HG03571 (cell line): ENCODE data around the gene MVD.

Experiments used
- ATAC-seq: cut with Tn5 transposase; IDR thresholded peaks from one replicate; pipeline ENCODE4 v1.9.1; 2021; ENCODE audit not compliant: unreplicated experiment

MVD gene

GRCh38 chr16:88645941-88646340, 16.9 kb downstream of the MVD start:
- ATAC-seq: no peak

- ATAC-seq: no peak
Measured at GRCh38 chr16:88645455-88645854, 17.4 kb downstream of the MVD start.

DNA sequence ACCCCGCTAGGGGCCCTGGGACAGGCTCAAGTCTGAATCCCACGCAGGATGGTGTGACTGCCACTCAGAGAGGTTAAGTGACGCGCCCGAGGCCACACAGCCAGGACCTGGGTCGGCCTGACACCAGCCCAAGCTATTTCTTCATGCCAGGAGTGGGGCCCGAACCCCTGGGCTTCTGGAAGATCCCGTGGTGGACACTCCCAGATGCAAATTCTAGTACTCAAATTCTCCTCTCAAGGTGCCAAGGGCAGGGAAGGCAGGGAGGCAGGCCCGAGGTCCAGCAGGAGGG, 19.3 kb downstream of the MVD start:
- ATAC-seq: no peak

- no peak for ATAC-seq
Measured at GRCh38 chr16:88642881-88643643, 19.8 kb downstream of the MVD start.

DNA sequence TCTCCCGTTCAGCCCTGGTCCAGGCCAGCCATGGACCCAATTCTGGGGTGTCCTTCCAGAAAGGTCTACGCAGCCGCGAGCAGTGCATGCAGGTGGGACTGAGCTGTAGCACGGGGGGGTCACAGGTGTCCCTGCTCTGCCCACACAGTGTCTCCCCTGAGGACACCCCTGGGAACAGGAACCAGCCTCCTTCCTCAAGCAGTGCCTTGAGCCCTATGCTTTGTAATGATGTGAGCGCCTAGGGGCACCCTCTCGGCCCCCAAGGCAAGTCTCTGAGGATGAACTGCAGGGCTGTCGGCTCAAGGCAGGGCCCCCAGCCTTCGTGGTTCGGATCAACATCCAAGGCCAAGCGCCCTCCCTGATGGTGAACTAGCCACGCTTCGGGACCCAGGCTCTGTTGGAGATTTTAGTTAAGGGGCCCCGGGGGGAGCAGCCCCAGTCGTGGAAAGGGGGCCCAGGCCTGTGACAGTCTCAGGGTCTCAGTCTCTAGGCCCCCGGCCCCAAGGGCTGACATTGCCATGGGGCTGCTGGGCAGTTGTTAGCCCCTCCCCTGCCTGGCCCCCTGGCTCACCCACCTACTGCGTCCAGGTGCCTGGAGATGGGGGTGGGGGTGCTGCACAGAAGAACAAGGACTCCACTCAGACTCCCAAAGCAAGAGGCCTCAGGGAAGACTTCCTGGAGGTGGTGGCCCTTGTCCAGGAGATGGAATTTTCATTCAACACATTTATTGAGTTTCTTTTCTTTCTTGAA, 22.2 kb downstream of the MVD start:
- ATAC-seq: no peak

- no peak for ATAC-seq
Measured at GRCh38 chr16:88640039-88640495, 22.8 kb downstream of the MVD start.

GRCh38 chr16:88639231-88640038, 23.5 kb downstream of the MVD start:
- no peak for ATAC-seq

DNA sequence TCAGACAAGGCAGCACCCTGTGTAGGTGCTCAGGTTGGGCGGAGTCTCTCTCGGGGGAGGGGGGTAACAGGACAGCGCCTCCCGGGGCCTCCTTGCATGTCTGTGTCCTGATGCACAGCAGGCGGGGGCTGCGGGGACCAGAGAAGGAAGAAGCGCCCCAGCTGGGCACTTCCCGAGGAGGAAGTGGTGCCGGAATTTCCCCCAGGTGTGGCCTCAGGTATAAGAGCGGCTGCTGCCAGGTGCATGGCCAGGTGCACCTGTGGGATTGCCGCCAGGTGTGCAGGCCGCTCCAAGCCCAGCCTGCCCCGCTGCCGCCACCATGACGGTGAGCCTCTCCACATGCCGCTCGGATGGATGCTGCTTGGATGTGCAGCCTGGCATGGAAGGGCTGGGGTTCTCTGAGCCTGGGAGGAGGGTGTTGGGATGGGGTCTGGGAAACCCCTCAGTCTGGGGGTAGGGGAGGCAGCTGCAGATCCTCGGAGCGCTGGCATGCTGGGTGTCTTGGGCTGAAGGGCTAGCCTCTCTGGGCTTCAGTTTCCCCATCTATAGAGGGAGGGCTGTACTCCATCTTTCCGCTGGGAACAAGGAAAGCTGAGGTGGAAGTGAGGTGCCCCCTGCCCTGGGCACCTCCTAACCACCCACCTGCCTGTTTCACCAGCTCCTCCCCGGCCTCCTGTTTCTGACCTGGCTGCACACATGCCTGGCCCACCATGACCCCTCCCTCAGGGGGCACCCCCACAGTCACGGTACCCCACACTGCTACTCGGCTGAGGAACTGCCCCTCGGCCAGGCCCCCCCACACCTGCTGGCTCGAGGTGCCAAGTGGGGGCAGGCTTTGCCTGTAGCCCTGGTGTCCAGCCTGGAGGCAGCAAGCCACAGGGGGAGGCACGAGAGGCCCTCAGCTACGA, 24.3 kb downstream of the MVD start, which contains the start of gene IL17C:
IL17C (plus strand) TSS at position 250 of the 908 bp plus-strand sequence; CDS start at position 320, 70 bp downstream.
- ATAC-seq: no peak

- no peak for ATAC-seq
Measured at GRCh38 chr16:88636488-88637265, 26.2 kb downstream of the MVD start.

DNA sequence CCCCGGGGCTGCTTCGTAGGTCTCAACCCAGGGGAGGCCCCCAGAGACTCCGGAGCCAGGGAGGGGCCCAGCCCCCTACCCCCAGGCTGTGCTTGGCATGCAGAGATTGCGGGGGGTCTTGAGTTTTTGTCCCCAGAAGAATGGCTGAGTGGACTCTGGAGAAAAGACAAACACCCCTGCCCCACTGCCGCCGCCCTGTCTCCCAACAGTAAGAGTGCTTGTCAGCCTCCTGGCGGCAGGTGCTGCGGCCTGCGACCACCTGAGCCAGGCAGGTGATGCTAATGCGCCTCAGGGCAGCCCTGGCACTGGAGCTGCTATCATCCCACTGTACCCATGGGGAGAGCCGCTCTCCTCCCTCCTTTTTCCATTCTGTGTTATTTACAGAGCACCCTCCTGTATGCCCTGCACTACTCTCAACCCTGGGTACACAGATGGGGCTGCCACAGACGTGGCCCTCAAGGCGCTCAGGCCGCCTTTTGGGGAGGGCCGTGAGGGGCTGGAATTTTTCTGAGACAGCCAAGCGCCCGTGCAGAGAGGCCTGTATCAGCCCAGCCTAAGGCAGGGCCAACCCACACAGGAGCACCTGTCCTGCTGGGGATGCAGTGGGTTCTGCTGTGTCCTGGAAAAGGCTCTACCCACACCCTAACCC, 27.1 kb downstream of the MVD start:
- no peak for ATAC-seq

DNA sequence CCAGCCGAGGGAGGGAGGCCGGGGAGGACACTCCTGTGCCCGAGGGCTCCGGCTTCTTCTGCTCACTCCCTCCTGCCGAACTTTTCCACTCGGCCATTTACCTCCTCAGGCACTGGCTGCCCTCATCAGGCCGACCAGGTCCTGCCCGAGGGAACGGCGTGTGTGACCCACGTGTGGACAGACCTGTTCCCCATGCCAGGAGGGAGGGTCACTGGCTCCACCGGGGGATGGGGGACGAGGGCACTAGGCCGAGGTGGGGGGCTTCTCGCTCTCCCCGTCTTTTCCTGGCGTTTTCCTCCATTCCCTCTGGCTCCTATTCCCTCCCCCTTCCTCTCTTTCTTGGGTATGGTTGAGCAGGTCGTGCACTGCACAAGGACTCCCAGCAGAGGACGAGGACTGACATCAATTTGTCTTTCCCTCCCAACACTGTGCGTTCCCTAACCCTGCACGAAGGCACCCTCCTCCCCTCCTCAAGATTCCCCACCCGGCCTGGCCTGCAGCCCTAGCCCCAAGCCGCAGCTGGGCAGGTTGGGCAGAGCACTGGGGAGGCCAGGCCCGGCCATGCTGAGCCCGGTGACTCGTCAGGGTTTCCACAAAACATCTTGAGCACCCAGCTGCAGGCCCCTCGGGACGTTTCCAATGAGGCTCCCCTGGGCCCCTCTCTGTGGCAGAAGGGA, 27.8 kb downstream of the MVD start:
- no peak for ATAC-seq

DNA sequence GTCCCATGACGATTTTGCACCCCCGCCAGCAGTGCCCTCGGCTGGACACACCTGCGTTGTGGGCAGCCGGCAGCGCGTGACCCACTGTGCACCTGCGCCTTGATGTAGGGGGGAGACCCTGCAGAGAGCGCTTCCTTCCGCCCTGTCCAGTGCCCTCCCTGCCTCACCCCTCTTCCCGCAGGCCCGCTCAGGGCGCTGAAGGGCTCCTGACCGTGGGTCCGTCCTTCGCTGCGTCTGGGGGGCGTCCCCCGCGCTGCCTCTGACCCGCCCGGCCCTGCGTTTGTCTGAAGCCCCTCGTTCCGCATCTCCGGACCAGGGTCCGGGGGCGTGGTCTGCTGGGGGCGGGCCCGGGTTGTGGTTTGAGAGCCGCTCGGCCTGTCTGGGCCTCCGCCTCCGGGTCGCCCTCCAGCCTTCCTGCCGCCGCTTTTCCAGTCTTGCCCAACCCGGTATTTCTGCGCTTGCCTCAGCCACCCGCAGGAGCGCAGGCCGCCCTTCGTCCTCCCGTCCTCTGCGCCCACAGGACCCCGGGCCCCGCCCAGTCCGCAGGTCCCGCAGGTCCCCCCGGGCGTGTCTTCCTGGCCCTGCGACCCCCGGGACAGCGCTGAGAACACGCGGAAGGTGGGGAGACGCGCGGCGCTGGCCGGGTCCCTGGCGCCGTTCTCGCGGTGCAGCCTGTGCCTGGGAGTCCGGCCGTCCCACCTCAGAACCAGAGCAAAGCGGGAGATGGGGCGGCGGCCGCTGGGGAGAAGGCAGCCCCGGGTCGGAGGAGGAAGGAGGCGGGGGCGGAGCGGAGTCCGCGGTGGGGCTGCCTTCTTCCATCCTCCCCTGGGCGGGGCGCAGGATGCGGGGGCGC, 28.5 kb downstream of the MVD start:
- no peak for ATAC-seq

DNA sequence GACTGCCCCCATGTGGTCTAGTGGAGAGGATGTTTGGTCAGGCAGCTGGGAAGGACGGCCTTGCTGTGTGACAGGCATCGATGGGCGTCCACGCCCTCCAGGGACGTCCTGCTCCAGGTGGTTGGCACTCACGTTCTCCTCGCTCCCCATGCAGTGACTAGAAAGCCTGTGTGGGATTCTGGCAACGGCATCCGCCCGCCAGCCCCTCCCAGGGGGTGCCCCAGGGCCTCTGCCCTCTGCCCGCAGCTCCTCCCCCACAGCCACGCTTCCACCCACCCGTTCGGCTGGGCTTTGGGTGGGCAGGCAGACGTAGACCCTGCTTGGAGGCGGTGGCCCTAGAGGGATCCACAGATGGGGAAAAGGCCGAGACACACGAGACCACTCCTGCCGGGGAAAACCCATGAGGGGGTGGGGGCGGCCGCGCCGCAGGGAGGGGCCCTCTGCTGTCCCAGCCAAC, 29.2 kb downstream of the MVD start:
- no peak for ATAC-seq

DNA sequence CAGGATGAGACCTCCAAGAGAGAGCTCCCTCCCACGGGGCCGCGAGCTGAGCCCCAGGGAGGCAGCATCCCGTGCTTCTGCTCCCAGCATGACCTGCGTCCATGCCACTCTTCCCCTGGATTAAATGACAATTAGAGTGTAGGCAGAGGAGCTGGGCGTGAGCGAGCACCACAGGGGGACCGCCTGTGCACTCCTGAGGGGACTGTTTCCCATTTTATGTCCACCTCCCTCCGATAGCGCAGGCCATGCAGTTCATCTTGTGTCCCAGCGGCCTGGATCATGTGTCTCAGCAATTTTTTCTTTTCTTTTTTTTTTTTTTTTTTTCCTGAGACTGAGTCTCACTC, 30.3 kb downstream of the MVD start:
- no peak for ATAC-seq

GRCh38 chr16:88631920-88632586, 30.8 kb downstream of the MVD start:
- no peak for ATAC-seq

- ATAC-seq: no peak
Measured at GRCh38 chr16:88631384-88631783, 31.5 kb downstream of the MVD start.

DNA sequence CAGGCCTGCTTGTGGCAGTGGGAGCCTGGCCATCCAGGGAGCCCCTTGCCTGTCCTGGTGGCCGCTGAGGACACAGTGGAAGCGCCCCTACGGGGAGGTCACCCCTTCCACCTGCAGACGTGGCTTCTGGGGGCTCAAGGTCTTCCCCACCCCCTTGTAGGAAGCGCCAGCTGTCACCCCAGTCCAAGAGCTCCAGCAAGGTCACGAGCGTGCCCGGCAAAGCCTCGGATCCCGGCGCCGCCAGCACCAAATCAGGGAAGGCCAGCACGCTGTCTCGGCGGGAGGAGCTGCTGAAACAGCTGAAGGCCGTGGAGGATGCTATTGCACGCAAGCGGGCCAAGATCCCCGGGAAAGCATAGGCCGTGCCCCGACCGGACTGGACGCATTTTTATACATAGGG, 31.9 kb downstream of the MVD start:
- ATAC-seq: no peak
